Measurements from ENCODE around the gene RALGPS1. TPM values are rescaled to one million over a fixed set of nuclear protein-coding genes. Genes with fewer than 3 reads are reported as not detected.

Gene RALGPS1
- total RNA-seq, 4 donors from 2014 or later, result 4.6 to 11.9 (median 10.0) TPM

DNA sequence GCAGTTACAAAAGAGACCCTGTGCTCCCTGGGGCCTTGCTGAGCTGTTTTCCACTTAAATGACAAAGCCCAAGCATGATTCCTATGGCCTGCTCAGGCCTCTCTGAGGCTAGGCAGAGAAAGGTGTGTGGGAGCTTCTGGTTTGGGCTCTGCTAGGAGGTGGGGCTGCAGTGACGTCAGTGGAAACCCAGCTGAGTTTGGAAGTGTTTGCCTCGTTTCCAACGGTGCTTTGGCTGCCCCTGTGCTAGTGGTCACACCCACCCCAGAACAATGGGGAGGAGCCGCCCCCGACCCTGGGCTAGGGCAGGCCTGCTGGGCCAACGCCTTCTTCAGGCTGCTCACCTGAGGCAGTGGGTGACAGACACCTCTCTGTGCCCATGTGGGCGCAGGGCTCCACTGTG, 197.5 kb downstream of the RALGPS1 start:
- intact Hi-C loops (cut with DNase I), result no loop called here
- DNase-seq (ENCODE audit: extremely low spot score), result no peak
- WGBS, result 17% methylated on average over 3 of the region's 7 CpGs
- Histone ChIP-seq H3K9me3 (no peaks in the 10 kb centered on the region), H3K36me3 (peaks cover 0 to 16% (median 9%) of the 10 kb centered on the region in 4 donors), H3K4me1 (peaks cover 57 to 74% (median 65%) of the 10 kb centered on the region in 4 donors), H3K27ac (replicated peaks in 1 of 4) (peak overlapping the region in 3 of 4 donors; percentile 4 to 40 (median 12)), H3K4me3 (no peak overlapping the region), H3K27me3 (no peaks in the 10 kb centered on the region)
- TF ChIP-seq POLR2A (IDR thresholded peaks at IDR 0.05; ENCODE audit: low read depth) (no peak), POLR2AphosphoS5 (IDR thresholded peaks at IDR 0.05) (no peak), EP300 (IDR thresholded peaks at IDR 0.05) (no peak)
- TF ChIP-seq, protein P1, sequence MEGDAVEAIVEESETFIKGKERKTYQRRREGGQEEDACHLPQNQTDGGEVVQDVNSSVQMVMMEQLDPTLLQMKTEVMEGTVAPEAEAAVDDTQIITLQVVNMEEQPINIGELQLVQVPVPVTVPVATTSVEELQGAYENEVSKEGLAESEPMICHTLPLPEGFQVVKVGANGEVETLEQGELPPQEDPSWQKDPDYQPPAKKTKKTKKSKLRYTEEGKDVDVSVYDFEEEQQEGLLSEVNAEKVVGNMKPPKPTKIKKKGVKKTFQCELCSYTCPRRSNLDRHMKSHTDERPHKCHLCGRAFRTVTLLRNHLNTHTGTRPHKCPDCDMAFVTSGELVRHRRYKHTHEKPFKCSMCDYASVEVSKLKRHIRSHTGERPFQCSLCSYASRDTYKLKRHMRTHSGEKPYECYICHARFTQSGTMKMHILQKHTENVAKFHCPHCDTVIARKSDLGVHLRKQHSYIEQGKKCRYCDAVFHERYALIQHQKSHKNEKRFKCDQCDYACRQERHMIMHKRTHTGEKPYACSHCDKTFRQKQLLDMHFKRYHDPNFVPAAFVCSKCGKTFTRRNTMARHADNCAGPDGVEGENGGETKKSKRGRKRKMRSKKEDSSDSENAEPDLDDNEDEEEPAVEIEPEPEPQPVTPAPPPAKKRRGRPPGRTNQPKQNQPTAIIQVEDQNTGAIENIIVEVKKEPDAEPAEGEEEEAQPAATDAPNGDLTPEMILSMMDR (IDR thresholded peaks at IDR 0.05), result no peak

DNA sequence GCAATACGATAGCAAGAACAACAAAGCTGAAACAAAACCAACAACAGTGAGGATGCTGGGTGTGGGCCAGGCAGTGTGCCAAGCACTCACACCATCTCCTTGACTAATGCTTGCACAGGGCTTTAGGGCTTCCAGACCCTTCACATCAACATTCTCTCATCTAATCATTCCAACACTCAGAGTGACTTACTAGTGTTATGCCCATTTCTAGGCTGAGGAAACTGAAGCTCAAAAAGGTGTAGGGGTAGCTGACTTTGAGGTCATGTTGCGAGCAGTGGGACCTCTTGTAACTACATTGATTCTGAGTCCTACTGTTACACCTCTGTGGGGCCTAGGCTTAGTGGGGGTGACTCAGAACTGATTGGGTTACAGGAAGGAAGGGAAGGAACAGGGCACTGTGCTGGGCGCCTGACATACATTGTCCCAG, 198.2 kb downstream of the RALGPS1 start:
- no peak for DNase-seq (ENCODE audit: extremely low spot score)
- no peaks in the 10 kb centered on the region for H3K9me3 ChIP-seq
- H3K36me3 ChIP-seq, result peaks cover 0 to 12% (median 8%) of the 10 kb centered on the region in 4 donors
- TF ChIP-seq EP300 (IDR thresholded peaks at IDR 0.05) (no peak), POLR2A (IDR thresholded peaks at IDR 0.05; ENCODE audit: low read depth) (no peak), POLR2AphosphoS5 (IDR thresholded peaks at IDR 0.05) (no peak)
- TF ChIP-seq, protein P1 (IDR thresholded peaks at IDR 0.05), result no peak
- H3K27ac ChIP-seq (replicated peaks in 1 of 4), result peak overlapping the region in 1 of 4 donors; percentile 11
- intact Hi-C loops (cut with DNase I), result no loop called here
- H3K4me3 ChIP-seq, result no peak overlapping the region
- WGBS, result 94% methylated on average over 3 of the region's 3 CpGs
- no peaks in the 10 kb centered on the region for H3K27me3 ChIP-seq
- H3K4me1 ChIP-seq, result peaks cover 62 to 72% (median 64%) of the 10 kb centered on the region in 4 donors

DNA sequence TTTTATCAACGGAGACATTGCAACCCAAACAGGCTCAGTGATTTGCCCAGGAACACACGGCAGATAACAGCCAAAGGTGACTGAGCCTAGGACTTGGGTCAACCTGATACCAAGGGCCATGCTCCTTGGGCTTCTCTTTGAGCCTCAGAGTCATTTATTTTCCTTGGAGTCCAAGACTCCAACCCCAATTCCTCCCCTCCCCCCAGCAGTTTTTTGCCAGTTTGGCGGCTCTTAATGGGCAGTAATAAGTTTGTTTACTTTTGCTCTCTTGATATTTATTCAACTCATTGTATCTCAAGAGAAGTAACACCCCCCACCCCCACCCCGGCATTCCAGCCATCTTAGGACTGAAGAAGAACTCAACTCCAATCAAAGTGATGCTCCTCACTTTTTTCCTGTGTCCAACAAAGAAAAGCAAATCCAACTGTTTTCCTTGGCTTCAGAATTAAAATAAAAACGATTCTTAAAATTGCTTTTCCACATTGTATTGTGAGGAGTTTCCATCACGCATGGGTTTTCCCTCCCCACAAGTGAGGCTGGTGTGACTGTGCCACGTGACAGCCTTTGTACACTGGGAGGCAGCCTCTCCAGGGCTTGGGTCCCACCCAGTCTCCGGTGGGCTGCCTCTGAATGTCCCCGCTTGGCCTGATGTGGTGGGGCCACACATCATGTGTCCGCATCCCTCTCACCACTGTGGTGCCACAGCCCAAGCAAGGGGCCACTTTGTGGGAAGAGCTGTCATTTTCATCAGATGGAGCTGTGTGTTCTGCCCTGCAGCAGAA, 198.8 kb downstream of the RALGPS1 start:
- Histone ChIP-seq H3K4me3 (no peak overlapping the region), H3K27me3 (no peaks in the 10 kb centered on the region), H3K9me3 (no peaks in the 10 kb centered on the region), H3K36me3 (peaks cover 0 to 7% (median 2%) of the 10 kb centered on the region in 4 donors), H3K4me1 (peaks cover 63 to 72% (median 65%) of the 10 kb centered on the region in 4 donors), H3K27ac (replicated peaks in 1 of 4) (peak overlapping the region in 2 of 4 donors; percentile 11 to 17)
- DNase-seq (ENCODE audit: extremely low spot score), result no peak
- intact Hi-C loops (cut with DNase I), result no loop called here
- TF ChIP-seq POLR2AphosphoS5 (IDR thresholded peaks at IDR 0.05) (no peak), POLR2A (IDR thresholded peaks at IDR 0.05; ENCODE audit: low read depth) (no peak), EP300 (IDR thresholded peaks at IDR 0.05) (no peak)
- TF ChIP-seq, protein P1 (IDR thresholded peaks at IDR 0.05), result no peak
- 79% methylated on average over 9 of the region's 10 CpGs for WGBS

DNA sequence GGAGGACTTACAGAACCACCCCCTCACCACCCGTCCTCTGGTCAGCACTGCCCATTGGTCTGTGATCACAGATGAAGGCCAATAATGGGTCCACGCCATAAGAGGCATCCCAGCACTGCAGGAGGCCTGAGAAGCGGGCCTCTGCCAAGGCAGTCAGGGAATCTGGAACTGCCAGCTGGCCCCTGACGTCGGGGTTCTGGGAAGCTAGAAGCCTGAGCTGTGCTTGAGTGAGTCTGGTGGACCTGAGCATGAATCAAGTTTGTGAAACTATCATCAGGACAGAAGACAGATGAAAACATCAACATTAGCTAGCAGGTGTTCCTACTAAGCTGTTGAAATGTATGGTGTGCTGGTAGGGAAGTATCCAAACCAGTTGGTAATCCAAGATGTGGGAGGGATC, 200.0 kb downstream of the RALGPS1 start:
- Histone ChIP-seq H3K9me3 (no peaks in the 10 kb centered on the region), H3K27me3 (no peaks in the 10 kb centered on the region), H3K4me3 (no peak overlapping the region), H3K27ac (replicated peaks in 1 of 4) (no peak overlapping the region), H3K36me3 (peaks cover 0 to 12% (median 7%) of the 10 kb centered on the region in 4 donors), H3K4me1 (peaks cover 61 to 72% (median 66%) of the 10 kb centered on the region in 4 donors)
- WGBS, result 79% methylated on average over 5 of the region's 5 CpGs
- DNase-seq (ENCODE audit: extremely low spot score), result no peak
- intact Hi-C loops (cut with DNase I), result no loop called here
- TF ChIP-seq POLR2A (IDR thresholded peaks at IDR 0.05; ENCODE audit: low read depth) (no peak), EP300 (IDR thresholded peaks at IDR 0.05) (no peak), POLR2AphosphoS5 (IDR thresholded peaks at IDR 0.05) (no peak)
- TF ChIP-seq, protein P1 (IDR thresholded peaks at IDR 0.05), result no peak
